Central memory CD4-positive, alpha-beta T cell (primary cell): ENCODE measurements around the gene BRME1.

ENCODE experiments used
- DNase-seq: peaks from one replicate; pipeline ENCODE4 v3.0.0; 2022

Gene BRME1

DNA sequence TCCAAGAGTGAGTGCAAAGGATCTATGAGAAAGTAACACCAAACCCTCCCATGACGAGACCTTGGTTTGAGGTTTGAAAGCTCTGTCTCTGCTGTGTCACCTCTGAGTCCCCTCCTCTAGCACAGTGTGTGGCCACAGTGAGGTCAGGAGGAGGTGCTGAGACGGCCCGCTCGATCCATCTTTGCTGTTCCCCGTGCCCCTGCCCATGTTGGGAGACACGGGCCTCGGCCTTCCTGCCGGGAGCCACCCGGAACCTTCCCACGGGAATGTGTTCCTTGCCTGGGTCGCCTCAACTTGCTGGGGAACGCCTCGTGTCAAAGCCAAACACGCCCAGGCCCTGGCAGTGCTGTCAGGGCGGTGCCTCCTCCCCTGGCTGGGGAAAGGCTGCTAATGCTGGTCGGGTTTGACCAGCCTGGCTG, 18.9 kb downstream of the BRME1 start:
- no peak for DNase-seq

DNA sequence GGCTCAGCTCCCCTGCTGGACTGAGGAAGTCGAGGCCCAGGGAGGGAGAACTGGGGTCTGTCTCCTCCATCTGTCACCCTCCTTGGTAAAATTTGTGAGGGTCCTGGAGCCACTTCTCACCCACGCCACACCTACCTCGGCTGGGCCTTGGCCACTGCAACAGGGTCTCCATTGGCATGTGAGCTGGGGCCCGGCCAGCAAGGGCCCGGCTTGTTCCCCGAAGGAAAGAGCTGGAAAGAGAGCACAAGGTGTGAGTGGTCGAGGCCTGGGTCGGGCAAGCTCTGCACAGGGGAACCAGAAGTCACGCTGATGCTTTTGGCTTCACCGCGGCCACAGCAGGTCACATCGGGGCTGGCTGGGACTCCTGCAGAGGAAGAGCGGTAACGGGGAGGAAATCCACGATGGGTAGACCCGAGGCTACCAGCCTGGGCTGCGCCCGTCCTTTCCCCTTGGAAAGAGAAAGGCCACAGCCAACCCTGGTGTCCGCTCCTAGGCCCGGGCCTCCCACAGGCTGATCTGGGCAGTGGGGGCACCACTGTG, 20.0 kb downstream of the BRME1 start:
- DNase-seq: no peak

DNA sequence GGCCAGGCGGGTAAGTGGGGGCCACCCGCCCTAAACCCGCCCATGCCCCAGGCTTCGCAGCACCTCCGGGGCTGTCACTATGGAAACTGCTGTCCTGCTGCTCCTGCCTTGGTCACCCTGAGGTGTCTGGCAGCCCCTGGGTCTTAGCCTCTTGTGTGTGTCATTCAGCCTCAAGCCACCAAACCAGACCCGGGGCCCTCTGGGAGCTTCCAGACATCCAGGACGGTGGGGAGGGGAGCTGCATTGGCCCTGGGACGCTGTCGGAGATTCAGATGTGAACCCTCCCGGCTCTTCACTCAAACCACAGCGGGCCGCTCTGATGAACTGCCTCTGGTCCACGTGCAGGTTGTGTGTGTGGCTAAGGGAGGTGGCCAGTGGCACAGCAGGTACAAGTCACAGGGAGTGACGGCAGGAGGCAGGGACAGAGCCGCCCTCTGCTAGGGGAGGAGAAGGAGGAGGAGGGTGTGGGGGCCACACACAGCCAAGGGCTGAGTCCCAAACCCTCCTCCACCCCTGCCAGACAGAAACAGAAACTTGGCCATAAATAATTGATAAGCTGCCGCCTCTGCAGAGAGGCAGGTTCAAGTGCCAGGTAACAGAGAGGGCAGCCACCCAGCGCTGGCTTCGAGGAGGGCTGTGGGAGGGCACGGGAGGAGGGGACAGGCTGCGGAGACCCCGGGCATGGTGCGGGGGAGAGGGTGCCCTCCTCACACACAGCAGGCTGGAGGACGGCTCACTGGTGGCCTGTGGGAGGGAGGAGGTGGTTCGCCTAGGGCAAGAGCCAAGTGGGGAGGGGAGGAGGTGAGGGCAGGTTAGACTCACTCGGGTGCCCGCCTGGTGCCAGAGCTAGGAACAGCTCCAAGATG, 21.0 kb downstream of the BRME1 start:
- DNase-seq: no peak

DNA sequence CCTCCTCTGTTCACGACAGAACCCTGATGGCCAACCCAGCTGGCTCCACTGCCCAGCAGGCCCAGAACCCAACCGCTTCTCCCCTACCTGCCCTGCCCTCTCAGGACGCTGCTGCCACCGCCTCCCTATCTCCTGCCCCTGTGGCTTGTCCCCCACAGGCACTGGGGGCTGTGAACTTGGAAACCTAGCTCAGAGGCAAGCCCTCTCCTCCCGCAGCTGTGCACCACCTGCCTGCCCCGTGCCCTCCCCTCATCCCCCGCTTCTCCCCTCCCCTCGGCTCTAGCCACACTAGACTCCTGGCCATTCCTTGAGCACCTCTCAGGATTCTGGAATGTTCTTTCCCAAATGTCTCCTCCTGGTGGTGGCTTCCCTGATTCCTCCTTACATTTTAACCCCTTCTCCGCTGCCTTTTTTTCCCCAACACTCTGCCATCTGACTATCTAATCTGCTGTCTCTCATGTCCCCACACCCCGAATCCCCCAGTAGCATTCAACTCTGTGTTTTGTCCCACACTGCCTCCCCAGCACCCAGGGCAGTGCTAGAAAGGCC, 22.3 kb downstream of the BRME1 start:
- no peak for DNase-seq

DNA sequence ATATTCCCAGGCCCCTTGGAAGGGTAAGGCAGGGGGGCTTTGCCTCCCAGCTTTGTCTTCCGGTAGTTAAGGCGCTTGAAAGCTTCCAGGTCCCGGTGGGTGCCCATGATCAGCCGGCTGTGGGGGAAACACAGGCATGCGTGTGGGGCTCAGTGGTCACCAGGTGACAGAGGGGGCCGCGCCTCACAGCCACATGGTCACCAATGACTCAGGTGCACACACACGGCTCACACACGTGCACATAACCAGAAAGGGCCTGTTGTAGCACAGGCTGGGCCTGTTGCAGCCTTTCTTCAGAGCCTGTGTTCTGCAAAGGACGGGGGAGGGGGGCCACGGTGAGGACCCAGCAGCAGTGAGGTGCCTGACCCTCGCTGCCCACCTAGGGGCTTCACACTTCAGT, 23.1 kb downstream of the BRME1 start:
- DNase-seq: no peak

DNA sequence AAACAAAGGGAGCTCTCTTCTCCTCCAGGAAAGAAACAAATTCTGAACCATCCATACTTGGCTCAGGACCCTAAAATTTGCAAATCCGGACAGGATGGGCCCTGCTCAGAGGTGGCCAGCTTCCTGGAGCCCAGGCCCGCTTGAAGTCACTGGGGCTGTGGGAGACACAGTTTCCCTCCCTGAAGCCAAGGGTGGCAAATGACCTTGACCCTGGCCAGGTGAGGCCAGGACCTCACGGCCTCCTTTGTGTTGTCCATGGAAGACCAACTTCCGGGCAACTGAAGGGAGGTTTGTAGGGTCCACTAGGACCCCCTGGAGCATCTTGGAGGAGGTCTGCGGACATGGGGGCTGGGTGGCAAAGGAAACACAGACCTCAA, 23.5 kb downstream of the BRME1 start:
- no peak for DNase-seq

DNA sequence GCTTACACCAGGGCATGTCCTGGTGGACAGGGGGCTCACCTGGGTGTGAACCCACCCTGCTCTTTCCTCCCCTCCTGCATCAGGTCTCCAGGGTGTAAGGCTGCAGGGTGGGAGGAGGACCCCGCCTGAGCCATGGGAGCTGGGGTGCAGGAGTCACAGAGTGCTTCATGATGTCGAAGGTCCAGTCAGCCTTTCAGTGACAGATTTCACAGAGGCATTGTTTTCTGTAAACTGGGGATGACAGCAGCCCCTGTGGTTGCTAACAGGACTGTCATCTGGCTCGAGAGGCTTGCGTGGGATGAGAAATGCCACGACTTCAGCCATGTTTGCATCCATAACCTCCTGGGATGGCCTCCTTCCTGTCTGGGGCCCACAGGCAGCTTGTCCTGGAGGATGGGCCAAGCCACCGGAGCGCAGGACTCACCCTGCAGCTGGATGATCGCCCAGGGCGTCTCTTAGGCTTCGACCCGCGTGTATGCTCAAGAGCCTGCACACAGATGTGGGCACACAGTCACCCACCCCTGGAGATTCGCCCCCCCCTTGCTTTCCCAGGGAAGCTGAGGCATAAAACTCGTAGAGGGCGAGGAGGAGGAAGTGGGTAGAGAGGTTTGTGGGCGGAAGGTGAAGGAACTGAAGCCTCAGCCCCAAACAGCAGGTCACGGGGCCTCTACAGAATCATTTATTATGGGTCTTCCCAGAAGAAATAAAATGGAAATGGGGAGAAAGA, 24.1 kb downstream of the BRME1 start:
- DNase-seq: peak; percentile 33

DNA sequence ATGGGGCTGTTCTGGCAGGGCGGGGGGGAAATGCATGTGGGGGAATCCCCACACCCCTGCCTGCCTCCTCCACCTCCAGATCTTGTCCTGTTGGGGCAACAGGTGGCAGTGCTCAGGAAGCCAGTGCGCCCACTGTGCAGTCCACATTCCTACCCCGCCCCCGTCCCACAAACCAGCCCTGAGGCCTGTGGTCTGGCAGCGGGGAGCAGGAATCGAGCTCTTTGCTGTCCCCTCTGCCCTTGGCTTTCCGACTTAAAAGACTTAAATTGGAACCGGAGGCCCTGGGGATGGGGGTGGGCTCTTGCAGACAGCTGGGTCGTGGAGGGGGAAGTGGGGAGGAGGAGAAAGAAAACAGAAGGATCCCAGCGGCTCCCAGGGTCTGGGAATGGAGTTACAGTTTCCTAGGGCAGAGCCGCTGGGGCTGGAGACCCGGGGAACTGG, 24.6 kb downstream of the BRME1 start:
- no peak for DNase-seq

DNA sequence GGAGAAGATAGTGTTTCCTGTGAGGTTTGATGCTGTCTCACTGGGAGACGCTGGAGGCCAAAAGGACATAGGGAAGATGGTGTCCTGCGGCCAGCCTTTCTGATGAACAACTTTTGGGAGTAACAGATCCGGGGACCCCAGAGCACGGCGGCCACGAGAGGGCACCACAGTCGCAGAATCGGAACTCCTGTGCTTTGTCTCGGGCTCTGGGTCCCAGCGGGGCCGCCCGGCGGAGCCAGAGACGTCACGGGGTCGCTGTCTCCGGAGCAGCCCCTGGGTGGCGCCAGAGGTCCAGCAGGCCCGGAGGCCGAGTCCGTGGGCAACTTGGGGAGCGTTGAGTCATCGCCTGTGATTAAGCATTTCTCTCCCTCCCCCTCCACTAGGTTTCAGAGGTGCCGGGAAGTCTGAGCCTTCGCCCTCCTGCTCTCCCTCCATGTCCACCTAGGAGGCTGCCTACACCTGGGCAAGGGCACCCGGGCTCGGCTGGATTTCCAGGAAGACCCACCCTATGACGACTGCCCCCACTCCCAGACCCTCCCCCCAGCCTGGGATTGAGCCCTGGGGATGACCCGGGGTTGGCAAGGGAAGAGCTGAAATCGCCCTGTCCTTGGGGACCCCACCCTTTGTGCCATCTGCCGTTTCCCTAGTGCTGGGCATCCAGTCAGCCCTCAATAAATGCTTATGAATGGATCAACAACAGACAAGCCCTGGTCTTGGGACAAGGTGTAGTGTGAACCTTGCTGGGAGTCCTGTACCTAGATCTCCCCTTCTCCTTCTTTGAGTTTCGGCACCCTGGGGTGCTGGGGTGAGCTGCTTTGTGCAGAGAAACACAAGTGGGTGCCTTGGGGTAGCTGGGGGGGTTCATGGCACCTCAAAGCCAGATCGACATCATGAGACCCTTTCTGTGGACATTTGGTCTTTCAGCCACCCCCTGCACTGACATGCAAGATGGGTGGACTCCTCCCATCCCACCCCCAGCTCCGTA, 25.6 kb downstream of the BRME1 start:
- DNase-seq: peak; percentile 95

DNA sequence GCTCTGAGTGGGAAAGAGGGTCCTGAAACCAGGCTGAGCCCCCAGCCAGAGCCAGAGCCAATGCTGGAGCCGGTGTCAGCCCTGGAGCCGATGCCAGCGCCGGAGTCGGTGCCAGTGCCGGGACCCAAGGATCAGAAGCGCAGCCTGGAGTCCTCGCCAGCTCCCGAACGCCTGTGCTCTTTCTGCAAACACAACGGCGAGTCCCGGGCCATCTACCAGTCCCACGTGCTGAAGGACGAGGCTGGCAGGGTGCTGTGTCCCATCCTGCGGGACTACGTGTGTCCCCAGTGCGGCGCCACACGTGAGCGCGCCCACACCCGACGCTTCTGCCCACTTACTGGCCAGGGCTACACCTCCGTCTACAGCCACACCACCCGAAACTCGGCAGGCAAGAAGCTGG, 28.6 kb downstream of the BRME1 start:
- no peak for DNase-seq

DNA sequence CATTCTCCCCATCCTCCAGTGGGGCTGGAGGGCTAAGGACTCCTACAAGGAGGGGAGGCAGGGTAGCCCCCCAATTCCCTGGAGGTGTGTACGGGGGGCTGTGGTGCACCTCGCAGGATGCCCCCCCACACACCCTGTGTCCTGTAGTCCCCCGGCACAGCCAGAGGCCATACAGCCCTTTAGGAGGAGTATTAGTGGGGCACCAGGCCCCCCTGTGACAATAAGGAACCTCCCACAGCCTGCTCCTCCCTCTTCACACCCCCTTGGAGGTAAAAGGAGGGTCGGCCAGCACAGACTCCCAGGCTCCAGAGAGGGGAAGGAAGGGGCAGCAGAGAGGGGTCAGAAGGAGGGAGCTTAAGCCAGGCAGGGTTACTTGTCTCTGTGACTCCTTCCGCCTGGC, 29.1 kb downstream of the BRME1 start, which contains the start of gene NANOS3:
NANOS3 (plus strand) TSS at position 301 of the 400 bp plus-strand sequence. CDS start 115 bp downstream, outside the sequence.
- DNase-seq: no peak

DNA sequence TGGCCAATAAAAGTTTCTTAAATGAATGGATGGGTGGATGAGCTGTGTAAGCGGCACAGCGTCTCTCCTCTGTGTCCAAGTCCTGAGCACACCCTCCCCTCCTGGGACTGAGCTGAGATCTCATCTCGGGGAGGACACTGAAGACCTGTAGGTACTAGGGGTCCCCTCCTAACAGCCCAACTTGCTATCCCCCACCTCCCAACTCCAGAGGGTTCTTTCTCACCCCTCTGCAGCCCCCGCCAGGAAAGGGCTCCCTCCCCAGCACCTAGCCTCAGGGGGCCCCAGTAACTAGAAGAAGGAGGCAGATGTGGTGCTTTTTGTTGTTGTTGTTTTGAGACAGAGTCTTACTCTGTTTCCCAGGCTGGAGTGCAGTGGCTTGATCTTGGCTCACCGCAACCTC, 30.1 kb downstream of the BRME1 start:
- no peak for DNase-seq

DNA sequence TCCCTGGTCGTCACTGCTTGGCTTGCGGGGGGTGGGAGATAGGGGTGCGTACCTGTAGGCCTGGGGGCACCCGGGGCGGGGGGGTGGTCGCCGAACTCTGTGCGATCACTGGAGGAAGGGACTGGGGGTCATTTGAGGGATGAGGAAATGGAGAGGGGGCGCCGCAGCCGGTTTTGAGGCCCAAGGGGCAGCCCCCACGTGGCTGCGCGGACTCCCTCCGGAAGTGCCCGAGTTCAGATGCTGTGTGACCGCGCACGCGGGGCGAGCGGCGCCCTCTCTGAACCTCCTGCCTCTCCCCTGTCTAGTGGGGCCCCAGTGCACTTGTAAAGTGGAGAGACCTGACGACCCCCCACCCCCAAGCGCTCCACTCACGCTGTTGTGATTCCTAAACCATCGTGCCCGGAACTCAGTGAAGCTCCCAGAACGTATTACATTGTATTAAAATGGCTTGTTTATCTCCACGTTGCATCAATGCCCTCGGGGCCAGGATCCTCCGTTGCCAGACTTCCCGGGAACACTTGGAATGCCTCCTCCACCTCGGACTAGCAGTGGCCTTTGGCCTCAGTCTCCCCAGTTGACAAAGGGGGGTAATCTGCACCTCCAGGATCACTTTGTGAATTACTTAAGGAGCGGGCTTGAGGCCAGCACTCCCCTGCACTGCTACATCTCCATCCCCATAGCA, 31.9 kb downstream of the BRME1 start:
- DNase-seq: no peak

DNA sequence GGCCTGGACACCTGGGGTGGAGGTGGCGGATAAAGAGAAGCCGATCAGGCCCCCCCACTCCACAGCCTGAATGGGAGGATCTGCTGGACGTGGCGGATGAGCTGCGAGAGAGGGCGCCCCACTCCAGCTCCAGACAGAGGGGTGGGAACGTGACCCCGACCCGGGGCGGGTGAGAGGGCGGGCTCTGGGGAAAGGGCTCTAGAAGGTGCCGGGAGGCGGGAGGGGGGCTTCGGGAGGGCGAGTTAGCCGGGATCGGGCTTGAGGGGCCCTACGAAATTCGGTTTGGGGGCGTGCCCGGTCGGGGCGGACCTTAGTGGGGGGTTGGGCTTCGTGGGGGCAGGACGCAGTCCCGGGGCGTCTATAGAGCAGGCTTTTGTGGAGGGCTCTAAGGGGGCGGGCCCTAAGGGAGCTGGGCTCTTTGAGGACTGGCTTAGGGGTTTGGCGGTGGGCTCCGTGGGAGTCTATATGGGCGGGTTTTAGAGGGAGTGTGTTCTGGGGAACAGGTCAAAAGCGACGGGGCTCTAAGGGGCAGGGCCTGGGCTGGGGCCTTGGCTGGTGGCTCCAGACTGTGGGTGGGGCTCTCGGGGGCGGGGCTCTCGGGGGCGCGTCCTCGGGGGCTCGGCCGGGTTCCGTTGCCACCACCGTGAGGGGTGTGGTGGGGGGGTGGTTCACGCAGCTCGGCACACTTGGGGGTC, 33.1 kb downstream of the BRME1 start:
- DNase-seq: no peak

DNA sequence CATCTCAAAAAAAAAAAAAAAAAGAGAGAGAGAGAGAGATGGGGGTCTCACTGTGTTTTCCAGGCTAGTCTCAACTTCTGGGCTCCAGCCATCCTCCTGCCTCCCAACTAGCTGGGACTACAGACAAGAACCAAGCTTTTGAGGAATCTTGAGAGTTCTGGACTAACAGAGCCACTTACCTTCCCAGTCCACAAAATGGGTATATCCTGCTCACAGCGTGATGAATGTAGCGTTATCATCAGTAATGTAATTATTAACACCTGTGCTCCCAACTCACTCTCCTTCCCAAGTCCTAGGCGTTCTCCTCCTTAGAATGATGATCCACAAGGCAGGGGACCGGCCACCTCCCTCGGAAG, 33.6 kb downstream of the BRME1 start:
- DNase-seq: no peak

DNA sequence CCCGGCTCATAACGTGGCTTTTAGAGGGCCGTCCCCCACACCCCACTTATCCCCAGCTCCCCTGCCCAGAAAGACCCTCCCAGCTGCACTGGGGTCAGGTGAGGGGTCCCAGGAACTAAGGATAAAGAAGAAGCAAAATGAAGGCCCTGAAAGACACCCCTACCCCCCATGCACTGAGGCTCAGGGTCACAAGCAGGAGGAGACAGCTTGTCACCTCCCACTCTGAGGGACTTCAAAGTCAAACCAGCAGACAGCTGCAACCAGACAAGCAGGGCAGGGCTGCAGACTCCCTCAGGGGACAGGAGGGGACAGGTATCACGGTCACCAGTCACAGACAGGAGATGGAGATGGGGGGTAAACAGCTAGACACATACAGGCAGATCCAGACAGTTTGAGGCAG, 35.0 kb downstream of the BRME1 start:
- no peak for DNase-seq

DNA sequence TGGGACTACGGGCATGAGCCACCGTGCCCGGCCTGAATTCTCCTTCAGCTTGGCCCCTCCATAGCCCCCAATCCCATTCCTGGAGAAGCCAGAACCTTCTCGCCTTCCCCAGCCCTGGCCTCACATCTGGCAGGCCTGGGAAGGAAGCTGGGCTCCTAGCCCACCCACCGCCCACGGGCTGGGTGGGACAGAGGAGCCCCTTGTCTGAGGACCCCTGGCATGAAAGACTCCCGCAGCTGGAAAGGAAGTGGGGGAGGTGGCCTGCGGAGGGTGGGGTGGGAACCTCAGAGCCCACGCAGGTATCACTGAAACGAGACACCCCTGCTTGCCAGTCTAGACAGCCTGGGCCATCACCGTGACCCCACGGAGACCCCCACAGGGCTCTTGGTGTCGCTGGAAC, 36.6 kb downstream of the BRME1 start:
- DNase-seq: no peak

DNA sequence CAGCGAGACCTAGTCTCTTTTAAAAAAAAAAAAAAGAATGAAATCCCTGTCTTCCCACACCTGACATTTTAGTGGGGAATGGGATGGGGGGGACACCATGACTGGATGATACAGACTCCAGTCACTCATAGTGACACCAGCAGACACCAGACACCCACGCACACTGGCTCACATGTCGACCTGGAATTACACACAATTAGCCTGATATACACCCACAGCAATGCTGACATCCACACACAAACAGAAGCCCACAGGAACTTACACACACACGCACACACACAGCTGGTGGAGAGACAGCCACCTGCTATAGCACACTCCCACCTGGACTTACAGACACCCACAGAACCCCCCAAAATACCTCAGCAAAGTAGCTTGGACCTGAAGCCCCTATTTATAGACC, 37.3 kb downstream of the BRME1 start:
- DNase-seq: no peak

DNA sequence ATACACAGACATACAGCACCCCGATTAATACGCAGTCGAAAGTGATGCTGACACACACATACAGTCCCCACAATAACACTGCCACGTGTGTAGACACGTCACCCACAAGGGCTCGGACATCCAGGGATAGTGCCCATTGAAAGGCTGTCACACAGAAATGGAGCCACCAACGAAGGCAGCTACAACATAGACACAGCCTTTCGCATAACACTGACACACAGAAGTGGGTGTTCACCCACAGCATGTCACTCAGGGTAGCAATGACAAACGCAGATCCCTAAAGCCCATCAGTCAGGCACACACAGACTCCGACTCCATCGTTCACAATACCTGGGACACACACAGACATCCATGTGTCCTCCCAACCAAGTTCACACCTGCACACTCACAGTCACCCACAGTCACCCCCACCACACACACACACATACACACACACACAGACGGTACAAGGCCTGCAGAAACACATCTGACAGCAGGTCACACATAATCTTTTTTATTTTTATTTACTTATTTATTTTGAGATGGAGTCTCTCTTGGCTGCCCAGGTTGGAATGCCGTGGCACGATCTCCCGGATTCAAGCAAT, 39.4 kb downstream of the BRME1 start:
- no peak for DNase-seq

DNA sequence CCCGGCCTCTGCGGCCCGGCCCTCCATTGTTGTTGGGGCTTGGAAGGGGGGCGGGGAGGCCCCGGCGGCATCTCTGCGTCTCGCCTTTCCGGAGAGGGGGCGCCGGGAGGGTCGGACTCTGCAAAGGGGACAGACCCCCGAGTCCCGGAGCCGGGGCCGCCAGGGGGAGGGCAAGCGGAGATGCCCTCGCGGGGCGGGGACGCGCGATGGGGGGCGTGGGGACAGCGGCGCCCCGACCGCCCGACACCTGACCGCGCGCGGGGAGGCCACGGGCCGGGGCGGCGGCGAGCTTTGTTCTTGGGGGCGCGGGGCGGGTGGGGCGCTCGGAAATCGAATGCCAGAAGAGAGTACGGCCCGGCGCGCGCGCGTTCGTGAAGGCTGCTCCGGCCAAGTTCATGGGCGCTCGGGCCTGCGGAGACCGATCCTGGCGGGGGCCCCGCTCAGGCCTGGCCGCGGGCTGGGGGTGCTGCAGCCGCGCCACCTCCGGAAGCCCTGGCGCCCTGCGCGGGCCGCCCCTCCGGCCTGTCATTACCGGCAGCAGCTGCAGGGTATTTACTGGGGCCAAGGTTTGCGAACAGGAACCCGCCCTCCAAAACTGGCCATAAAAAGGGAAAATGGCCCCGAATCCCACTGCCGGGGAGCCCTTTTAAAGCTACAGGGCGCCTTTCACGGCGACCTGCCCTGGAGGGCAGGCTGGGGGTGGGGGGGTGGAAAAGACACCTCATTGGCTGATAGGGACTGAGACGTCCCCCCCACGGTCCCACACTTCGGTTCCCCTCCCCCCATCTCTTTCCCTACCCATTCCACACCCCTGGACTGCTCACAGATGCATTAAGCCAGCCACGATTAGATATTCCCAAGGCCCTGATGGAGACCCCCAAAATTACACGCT, 40.1 kb downstream of the BRME1 start:
- no peak for DNase-seq
